Gastroesophageal sphincter (tissue), 4 donors: ENCODE results near the gene PFKL. TPM values are rescaled to one million over a fixed set of nuclear protein-coding genes. Genes with fewer than 3 reads are reported as not detected.

Source experiments
- ATAC-seq: fragments of 150-250 bp; one replicate; pipeline ENCODE4 v1.9.1; 2016; ENCODE audit warnings: mild to moderate bottlenecking, moderate library complexity
- H3K27ac ChIP-seq, 4 donors: fragments of 200-600 bp; sonication (generic) in 3 of 4; 1 replicate in 3 of 4; 2 replicates in 1 of 4; pipeline ENCODE4 v1.5.1; 2016 to 2019
- H3K27me3 ChIP-seq: fragments of 200-600 bp; sonication (generic); one replicate; pipeline ENCODE4 v1.5.1; 2019
- H3K36me3 ChIP-seq, 2 donors: fragments of 200-600 bp; sonication (generic); one replicate each; pipeline ENCODE4 v1.5.1; 2019; ENCODE audit warnings: control low read depth in 1 of 2
- H3K4me1 ChIP-seq, 3 donors: fragments of 200-600 bp; sonication (generic); 1 replicate in 2 of 3; 2 replicates in 1 of 3; pipeline ENCODE4 v1.5.1; 2016 to 2019; ENCODE audit warnings: control low read depth in 2 of 3
- H3K4me3 ChIP-seq, 2 donors: fragments of 200-600 bp; sonication (generic); one replicate each; pipeline ENCODE4 v1.5.1; 2019; ENCODE audit warnings: mild to moderate bottlenecking in 1 of 2, moderate library complexity in 1 of 2
- H3K9me3 ChIP-seq, 3 donors: fragments of 200-600 bp; sonication (generic); one replicate each; pipeline ENCODE4 v1.5.1; 2017 to 2019; ENCODE audit warnings: control low read depth in 2 of 3
- EP300 ChIP-seq: sonication (generic); formaldehyde crosslinking; IDR thresholded peaks from one replicate; pipeline ENCODE4 v1.6.1; 2017; ENCODE audit warnings: antibody characterized with exemption, mild to moderate bottlenecking
- POLR2A ChIP-seq, 2 donors: fragments of 450-650 bp; IDR thresholded peaks; one replicate each; pipeline ENCODE4 v1.6.1; 2017; ENCODE audit warnings: antibody characterized with exemption in 2 of 2, mild to moderate bottlenecking in 2 of 2, moderate library complexity in 1 of 2
- POLR2AphosphoS5 ChIP-seq: sonication (generic); formaldehyde crosslinking; IDR thresholded peaks from one replicate; pipeline ENCODE4 v1.6.1; 2017; ENCODE audit warnings: antibody characterized with exemption
- WGBS, 2 donors: methylation state at CpG; one replicate each; pipeline ENCODE4 v1.1.5; 2018; ENCODE audit warnings: low coverage in 1 of 2; 5-methylcytosine and 5-hydroxymethylcytosine counted together
- total RNA-seq, 4 donors: library from RNA; depleted of rRNA; stranded (reverse); fragments of >200 nt; gene quantifications; one replicate each; pipeline ENCODE4 v1.1.0, GENCODE V29; 2016
- TF ChIP-seq, protein P1 (sequence below), 4 experiments: fragments of 200-600 bp in 2 of 4; fragments of 450-650 bp in 2 of 4; sonication (generic) in 1 of 4; IDR thresholded peaks; one replicate each; pipeline ENCODE4 v1.5.1; 2017 to 2019; ENCODE audit warnings: antibody characterized with exemption in 4 of 4, mild to moderate bottlenecking in 2 of 4, moderate library complexity in 2 of 4

Gene PFKL
- total RNA-seq, 4 donors from 2014 or later: 57.7 to 103 (median 72.1) TPM

DNA sequence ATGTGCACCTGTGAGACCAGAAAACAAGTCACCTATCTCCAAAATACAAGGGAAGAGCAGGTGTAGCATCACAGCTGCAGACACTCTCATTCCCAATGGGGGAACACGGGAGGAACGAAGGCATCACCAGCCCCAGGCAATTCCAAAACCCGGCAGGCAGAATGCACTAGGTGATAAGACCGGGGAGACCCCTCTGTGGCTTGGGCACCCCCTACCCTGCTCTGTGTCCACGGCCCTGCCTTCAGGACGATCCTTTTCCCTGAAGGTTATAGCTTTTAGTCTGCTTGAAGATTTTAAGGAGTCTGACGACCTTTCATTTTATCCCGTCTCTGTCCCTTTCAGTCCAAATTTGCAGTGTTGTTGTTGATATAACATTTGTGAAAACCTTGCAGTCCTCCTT is 72.8 kb downstream of the PFKL start:
- Histone ChIP-seq H3K4me3 (no peak overlapping the region), H3K9me3 (no peaks in the 10 kb centered on the region), H3K27ac (no peak overlapping the region), H3K4me1 (peaks cover 0 to 8% (median 4%) of the 10 kb centered on the region in 3 donors), H3K36me3 (no peaks in the 10 kb centered on the region), H3K27me3 (peaks cover 92% of the 10 kb centered on the region)
- ATAC-seq: no peak
- 69 to 72% methylated on average over 8 of the region's 8 CpGs for WGBS, 2 donors
- no peak for TF ChIP-seq POLR2A (IDR thresholded peaks at IDR 0.05)
- TF ChIP-seq, protein P1, sequence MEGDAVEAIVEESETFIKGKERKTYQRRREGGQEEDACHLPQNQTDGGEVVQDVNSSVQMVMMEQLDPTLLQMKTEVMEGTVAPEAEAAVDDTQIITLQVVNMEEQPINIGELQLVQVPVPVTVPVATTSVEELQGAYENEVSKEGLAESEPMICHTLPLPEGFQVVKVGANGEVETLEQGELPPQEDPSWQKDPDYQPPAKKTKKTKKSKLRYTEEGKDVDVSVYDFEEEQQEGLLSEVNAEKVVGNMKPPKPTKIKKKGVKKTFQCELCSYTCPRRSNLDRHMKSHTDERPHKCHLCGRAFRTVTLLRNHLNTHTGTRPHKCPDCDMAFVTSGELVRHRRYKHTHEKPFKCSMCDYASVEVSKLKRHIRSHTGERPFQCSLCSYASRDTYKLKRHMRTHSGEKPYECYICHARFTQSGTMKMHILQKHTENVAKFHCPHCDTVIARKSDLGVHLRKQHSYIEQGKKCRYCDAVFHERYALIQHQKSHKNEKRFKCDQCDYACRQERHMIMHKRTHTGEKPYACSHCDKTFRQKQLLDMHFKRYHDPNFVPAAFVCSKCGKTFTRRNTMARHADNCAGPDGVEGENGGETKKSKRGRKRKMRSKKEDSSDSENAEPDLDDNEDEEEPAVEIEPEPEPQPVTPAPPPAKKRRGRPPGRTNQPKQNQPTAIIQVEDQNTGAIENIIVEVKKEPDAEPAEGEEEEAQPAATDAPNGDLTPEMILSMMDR (IDR thresholded peaks at IDR 0.05): no peak

DNA sequence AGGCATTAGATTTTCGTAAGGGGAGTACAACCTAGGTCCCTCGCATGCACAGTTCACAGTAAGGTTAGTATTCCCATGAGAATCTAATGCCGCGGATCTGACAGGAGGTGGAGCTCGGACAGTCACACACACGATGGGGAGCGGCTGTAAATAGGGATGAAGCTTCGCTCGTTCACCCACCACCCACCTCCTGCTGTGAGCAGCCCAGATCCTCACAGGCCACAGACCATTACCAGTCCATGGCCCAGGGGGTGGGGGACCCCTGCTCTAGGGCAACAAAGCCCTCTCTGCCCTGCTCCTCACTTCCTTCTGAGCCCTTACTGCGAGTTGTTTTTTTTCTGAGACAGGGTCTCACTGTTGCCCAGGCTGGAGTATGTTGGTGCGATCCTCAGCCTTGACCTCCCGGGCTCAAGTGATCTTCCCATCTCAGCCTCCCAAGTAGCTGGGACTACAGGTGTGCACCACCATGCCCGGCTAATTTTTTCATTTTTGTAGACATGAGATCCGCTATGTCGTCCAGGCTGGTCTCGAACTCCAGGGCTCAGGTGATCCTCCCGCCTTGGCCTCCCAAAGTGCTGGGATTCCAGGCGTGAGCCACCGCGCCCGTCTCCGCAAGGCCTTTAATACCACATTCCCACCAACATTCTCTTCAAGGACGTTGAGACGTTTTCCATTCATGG is 74.9 kb downstream of the PFKL start:
- Histone ChIP-seq H3K9me3 (no peaks in the 10 kb centered on the region), H3K4me1 (peaks cover 0 to 8% (median 4%) of the 10 kb centered on the region in 3 donors), H3K27ac (no peak overlapping the region), H3K4me3 (no peak overlapping the region), H3K36me3 (no peaks in the 10 kb centered on the region), H3K27me3 (peaks cover 95% of the 10 kb centered on the region)
- 85 to 92% methylated on average over 12 to 15 of the region's 24 CpGs for WGBS, 2 donors
- ATAC-seq: no peak
- TF ChIP-seq POLR2A (IDR thresholded peaks at IDR 0.05) (no peak), EP300 (no peak), POLR2AphosphoS5 (no peak)
- TF ChIP-seq, protein P1 (IDR thresholded peaks at IDR 0.05): no peak

DNA sequence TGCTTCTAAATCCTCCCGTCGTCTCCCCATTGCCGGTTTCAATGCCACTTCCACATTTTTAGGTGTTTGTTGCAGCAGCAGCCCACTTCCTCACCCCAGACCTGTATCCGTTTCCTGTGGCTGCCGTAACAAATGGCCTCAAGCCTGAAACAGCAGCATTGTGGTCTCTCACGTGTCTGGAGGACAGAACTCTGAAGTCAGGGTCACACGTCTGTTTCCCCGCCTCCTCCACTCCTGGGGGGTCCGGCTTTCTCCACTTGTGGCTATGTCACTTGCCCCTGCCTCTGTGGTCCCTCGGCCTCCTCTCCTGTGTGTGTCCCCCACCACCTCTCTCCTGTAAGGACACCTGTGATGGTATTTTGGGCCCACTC is 75.4 kb downstream of the PFKL start:
- Histone ChIP-seq H3K27me3 (peaks cover 95% of the 10 kb centered on the region), H3K36me3 (no peaks in the 10 kb centered on the region), H3K27ac (no peak overlapping the region), H3K4me1 (peaks cover 0 to 3% (median under 1%) of the 10 kb centered on the region in 3 donors), H3K9me3 (no peaks in the 10 kb centered on the region), H3K4me3 (no peak overlapping the region)
- WGBS, 2 donors: 68 to 74% methylated on average over 9 to 10 of the region's 10 CpGs
- no peak for ATAC-seq
- no peak for TF ChIP-seq POLR2AphosphoS5
- no peak for TF ChIP-seq EP300
- TF ChIP-seq, protein P1 (IDR thresholded peaks at IDR 0.05): no peak
- no peak for TF ChIP-seq POLR2A (IDR thresholded peaks at IDR 0.05)

DNA sequence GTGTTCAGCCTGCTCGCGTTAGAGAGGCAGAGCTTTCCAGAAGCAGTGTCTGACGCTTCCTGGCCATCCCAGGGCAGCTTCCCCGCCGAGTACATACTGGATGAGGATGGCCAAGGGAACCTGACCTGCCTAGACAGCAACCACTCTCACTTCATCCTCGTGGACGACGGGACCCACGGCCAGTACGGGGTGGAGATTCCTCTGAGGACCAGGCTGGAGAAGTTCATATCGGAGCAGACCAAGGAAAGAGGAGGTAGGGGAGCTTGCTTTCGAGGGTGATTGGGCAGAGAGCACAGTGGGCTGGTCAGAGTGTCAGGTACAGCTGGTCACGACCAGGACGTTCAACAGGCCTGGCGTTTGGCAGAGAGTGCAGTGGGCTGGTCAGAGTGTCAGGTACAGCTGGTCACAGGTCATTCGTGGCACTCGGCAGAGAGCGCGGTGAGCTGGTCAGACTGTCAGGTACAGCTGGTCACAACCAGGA is 75.9 kb downstream of the PFKL start:
- Histone ChIP-seq H3K27ac (no peak overlapping the region), H3K36me3 (no peaks in the 10 kb centered on the region), H3K4me3 (no peak overlapping the region), H3K9me3 (no peaks in the 10 kb centered on the region), H3K4me1 (no peaks in the 10 kb centered on the region), H3K27me3 (peaks cover 95% of the 10 kb centered on the region)
- TF ChIP-seq POLR2A (IDR thresholded peaks at IDR 0.05) (no peak), EP300 (no peak), POLR2AphosphoS5 (no peak)
- TF ChIP-seq, protein P1 (IDR thresholded peaks at IDR 0.05): no peak
- ATAC-seq: no peak
- WGBS, 2 donors: 87 to 96% methylated on average over 4 to 8 of the region's 19 CpGs

DNA sequence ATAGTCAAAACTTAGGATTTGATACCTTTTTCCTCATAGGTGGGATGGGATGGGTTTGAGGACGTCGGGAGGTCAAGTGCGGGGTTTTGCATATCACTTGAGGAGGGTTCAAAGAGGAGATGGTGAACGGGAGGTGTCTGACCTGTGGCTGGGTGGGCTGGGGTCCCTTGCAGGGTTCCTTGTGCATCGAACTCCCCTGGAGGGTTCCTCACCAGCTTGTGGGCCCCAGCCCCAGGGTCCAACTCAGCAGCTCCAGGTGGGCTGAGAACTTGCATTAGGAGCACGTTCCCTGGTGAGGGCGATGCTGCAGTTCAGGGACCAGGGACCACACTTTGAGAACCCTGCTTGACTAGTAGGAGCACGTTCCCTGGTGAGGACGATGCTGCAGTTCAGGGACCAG is 76.8 kb downstream of the PFKL start:
- 81 to 100% methylated on average over 1 to 4 of the region's 9 CpGs for WGBS, 2 donors
- Histone ChIP-seq H3K36me3 (no peaks in the 10 kb centered on the region), H3K4me1 (no peaks in the 10 kb centered on the region), H3K4me3 (no peak overlapping the region), H3K27ac (no peak overlapping the region), H3K27me3 (peaks cover 92% of the 10 kb centered on the region), H3K9me3 (no peaks in the 10 kb centered on the region)
- no peak for ATAC-seq
- TF ChIP-seq POLR2A (IDR thresholded peaks at IDR 0.05): no peak
- TF ChIP-seq EP300: no peak
- TF ChIP-seq, protein P1 (IDR thresholded peaks at IDR 0.05): no peak
- no peak for TF ChIP-seq POLR2AphosphoS5
